HL-60/S4 (cell line): ENCODE results near the gene RAD51B.
"Not testable (repeated sequence)": the region's sequence is repeated elsewhere in the genome, so short reads cannot be mapped to it uniquely, and the experiment has no call there.

ENCODE experiments used
- in situ Hi-C: fragments of 300-500 bp; cut with MboI; formaldehyde crosslinking; loops from 2 replicates; pipeline ENCODE4 v1.14.3; 2022; ENCODE audit warnings: low sequenced_read_pairs

The RAD51B gene

DNA sequence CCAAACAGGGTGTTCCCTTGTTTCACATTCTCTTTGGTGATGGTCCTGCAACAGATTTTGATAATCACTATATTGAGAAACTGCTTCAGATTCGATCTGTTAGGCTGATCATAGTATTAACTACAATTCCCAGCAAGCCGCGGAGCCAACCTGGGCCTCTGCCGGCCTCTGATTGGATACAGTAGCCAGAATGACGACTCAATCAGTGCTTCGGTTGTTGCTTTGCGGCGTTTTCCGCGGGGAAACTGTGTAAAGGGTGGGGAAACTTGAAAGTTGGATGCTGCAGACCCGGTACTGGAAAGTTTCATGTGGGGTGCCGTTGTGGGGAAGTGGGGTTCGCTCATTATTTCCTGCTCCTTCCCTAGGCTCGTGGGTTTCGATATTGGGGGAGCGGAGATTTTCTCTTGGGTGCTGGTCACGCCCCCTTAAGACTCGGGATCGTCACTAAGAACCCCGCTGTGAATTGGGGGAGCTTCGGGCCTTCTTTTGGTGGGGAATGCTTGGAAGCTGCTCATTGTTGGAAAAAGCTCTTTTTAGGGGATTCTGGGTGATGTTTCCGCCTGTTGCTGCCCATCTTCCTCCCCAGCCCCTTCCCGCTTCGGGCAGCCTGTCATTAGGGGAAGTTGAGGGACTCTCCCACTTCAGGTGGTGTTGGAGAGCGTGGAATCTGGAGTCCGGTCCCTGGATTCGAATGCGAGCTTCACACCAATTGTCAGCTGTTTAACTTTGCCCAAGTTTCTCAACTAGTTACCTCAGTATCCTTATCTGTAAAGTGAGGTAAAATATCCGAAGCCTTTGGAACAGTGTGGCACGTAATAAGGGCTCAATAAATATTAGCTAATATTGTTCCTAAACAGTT, at the start of gene RAD51B:
RAD51B (plus strand) TSS at position 217 of the 859 bp plus-strand sequence.
- in situ Hi-C loops: no loop called here

- in situ Hi-C loops: no loop called here
Measured at GRCh38 chr14:67773844-67774377, 45.7 kb upstream of the RAD51B start.

DNA sequence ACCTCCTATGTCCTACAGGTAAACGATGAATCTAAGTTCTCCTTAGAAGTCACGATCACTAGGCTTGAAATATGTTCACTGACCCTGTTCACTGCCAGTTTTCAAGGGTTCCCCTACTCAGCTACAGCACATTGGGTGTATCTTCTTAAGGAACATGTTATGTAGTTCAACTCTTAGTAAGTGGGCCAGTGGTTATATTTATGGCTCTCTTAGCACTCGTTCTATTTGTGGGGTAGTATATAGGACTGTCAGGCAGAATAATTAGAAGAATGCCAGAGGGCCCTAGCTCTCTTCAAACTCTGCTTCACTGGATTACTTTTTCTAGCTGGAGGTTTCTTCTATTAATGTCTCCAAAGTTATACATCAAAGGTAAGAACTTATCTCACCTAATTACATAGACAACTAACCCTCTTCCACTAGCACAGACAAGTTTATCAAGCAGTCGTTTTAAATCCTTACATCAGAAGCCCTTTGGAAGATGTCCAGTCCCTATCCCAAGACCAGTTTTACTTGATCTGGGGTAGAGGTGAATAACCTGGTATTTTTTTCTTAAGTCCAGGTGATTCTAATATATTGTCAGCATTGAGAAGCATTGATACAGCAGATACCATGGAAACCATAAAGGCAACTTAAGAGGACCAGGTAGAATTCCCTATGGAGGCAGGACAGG, 42.8 kb upstream of the RAD51B start:
- in situ Hi-C loops: no loop called here

GRCh38 chr14:67778792-67779191, 40.8 kb upstream of the RAD51B start:
- in situ Hi-C loops: no loop called here

- in situ Hi-C loops: no loop called here
Measured at GRCh38 chr14:67782090-67782489, 37.5 kb upstream of the RAD51B start.

- in situ Hi-C loops: no loop called here
Measured at GRCh38 chr14:67784244-67784823, 35.2 kb upstream of the RAD51B start.

GRCh38 chr14:67785270-67786109, 34.1 kb upstream of the RAD51B start:
- in situ Hi-C loops: no loop called here

DNA sequence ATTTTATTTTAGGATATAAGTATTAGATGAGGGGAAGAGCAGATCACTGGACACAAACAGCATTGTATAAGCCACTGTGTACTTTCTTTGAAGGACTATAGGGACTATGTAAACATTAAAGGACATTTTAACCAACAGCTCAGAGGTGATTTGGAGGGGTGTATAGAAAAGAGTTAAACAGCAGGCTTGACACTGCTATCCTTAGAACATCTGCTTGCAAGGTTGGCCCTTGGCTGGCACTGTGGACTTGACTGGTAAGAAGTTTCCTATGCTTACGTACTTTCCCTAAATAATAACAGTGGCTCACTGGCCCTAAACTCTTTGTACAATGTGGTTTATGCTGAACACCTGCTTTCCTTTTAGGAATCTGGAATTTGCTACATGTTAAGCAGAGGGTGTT, 31.9 kb upstream of the RAD51B start:
- in situ Hi-C loops: no loop called here

GRCh38 chr14:67798731-67799130, 20.8 kb upstream of the RAD51B start:
- in situ Hi-C loops: no loop called here

GRCh38 chr14:67800743-67801142, 18.8 kb upstream of the RAD51B start:
- in situ Hi-C loops: no loop called here

- in situ Hi-C loops: no loop called here
Measured at GRCh38 chr14:67806246-67806645, 13.3 kb upstream of the RAD51B start.

- in situ Hi-C loops: no loop called here
Measured at GRCh38 chr14:67814821-67815220, 4.8 kb upstream of the RAD51B start.

DNA sequence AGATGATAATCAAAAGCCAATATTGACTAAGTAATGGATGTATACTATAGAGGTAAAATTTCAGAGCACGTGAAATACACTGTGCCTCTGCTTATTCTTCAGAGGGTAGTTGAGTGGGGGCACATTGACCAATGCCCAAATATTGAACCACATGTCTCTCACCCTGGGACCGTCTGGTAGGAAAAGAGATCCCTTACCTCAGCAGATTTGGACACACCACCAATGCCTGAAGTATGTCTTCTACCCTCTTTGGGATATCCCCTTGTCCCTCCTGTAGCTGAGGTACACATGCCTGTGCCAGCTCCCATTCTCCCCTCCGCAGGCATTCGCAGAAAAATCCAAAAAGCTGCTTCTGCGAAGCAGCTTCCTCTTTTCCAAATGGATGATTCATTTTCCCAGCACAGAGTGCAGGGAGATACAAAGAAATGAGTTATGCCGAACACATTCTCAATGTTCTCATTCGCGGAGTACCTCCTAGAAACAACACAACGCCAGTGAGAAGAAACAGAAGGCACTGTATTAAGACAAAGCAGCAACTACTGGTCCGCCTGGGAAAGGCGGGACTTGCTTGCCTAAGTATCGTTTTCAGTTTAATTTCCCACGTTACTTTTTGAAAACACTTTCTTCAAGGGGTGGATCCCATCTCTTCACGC, 3.9 kb upstream of the RAD51B start:
- in situ Hi-C loops: no loop called here

GRCh38 chr14:67816326-67817002, 3.1 kb upstream of the RAD51B start, which contains the start of gene ZFYVE26:
TSS of gene ZFYVE26 (minus strand) at chr14:67816590. CDS start at chr14:67815963, 627 bp downstream.
- in situ Hi-C loops: no loop called here

- in situ Hi-C loops: no loop called here
Measured at GRCh38 chr14:67817750-67818438, 1.7 kb upstream of the RAD51B start.

DNA sequence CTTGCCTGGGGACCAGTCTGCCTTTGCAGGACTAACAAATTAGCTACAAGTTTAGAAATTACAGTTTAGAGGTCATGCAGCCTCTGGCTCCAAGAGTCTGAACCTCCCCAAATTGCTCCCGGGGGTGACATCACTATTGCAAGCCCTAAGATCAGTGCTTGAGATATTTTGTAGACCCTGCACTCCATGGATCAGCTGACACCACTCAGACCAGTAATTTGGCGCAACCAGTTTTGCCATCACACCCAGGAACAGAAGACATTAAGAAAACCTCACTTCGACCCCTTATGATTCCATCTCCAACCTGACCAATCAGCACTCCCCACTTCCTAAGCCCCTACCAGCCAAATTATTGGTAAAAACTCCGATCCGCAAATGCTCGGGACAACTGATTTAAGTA, 1.1 kb upstream of the RAD51B start:
- in situ Hi-C loops: not testable (repeated sequence)

- in situ Hi-C loops: no loop called here
Measured at GRCh38 chr14:67820428-67820971, 921 bp downstream of the RAD51B start.

- in situ Hi-C loops: no loop called here
Measured at GRCh38 chr14:67821121-67821520, 1.5 kb downstream of the RAD51B start.

GRCh38 chr14:67831113-67831512, 11.5 kb downstream of the RAD51B start:
- in situ Hi-C loops: no loop called here
